K562 (cell line): ENCODE measurements around the gene DYNLT2. TPM values are rescaled to one million over a fixed set of nuclear protein-coding genes. Genes with fewer than 3 reads are reported as not detected.
A peak's percentile ranks its signal among the peaks of the same experiment; 100 is the strongest.

Experiments
- BRCA1 ChIP-seq, 2 experiments: fragments of 450-650 bp in 1 of 2; sonication (generic) in 1 of 2; formaldehyde crosslinking in 1 of 2; IDR thresholded peaks; 2 replicates each; pipeline versions ENCODE4 v1.5.0 to v1.6.1; 2017 to 2020; ENCODE audit warnings: mild to moderate bottlenecking in 1 of 2, missing genetic modification reagents in 1 of 2
- CCNT2 ChIP-seq: IDR thresholded peaks from 2 replicates; pipeline ENCODE4 v1.6.1; 2011; ENCODE audit warnings: borderline replicate concordance, low read depth, mild to moderate bottlenecking, moderate library complexity, mixed read lengths, low read length; ENCODE audit not compliant: insufficient read length; ENCODE audit errors: extremely low read depth
- E2F3 ChIP-seq: fragments of 250-450 bp; sonication (Bioruptor Pico); IDR thresholded peaks from 2 replicates; pipeline ENCODE4 v1.4.0; 2020; ENCODE audit warnings: mild to moderate bottlenecking
- ETS2 ChIP-seq: IDR thresholded peaks from 2 replicates; pipeline ENCODE4 v1.6.1; 2016; ENCODE audit warnings: borderline replicate concordance, missing genetic modification characterization, mild to moderate bottlenecking, moderate library complexity, missing compliant biosample characterization; ENCODE audit not compliant: poor library complexity, severe bottlenecking
- FOS ChIP-seq: IDR thresholded peaks from 3 replicates; pipeline ENCODE4 v1.6.1; 2011; ENCODE audit not compliant: insufficient read length; ENCODE audit errors: extremely low read depth
- HMGN3 ChIP-seq: IDR thresholded peaks from 2 replicates; pipeline ENCODE4 v1.6.1; 2011; ENCODE audit warnings: borderline replicate concordance, low read depth, mild to moderate bottlenecking, mixed read lengths, low read length; ENCODE audit not compliant: insufficient read length; ENCODE audit errors: extremely low read depth
- MBD1 ChIP-seq: fragments of 250-450 bp; sonication (Bioruptor Pico); IDR thresholded peaks from 2 replicates; pipeline ENCODE4 v1.8.0; 2022; ENCODE audit warnings: inconsistent platforms
- PCBP1 ChIP-seq: fragments of 200-400 bp; formaldehyde crosslinking; IDR thresholded peaks from 2 replicates; pipeline ENCODE4 v1.6.1; 2018; ENCODE audit warnings: mild to moderate bottlenecking, low read depth, low read length; ENCODE audit not compliant: poor library complexity, severe bottlenecking
- RAD21 ChIP-seq, 2 experiments: fragments of 250-450 bp in 1 of 2; fragments of 450-650 bp in 1 of 2; sonication (Bioruptor Pico) in 1 of 2; formaldehyde crosslinking in 1 of 2; IDR thresholded peaks in 1 of 2; conservative IDR thresholded peaks in 1 of 2; 2 replicates each; pipeline versions ENCODE4 v1.4.0 to v1.8.0; 2020 to 2022; ENCODE audit warnings: mild to moderate bottlenecking in 2 of 2, moderate library complexity in 1 of 2
- SP1 ChIP-seq: sonication (generic); formaldehyde crosslinking; IDR thresholded peaks from 2 replicates; pipeline ENCODE4 v1.8.1; 2022; ENCODE audit warnings: mild to moderate bottlenecking, missing genetic modification reagents
- ZBTB26 ChIP-seq: fragments of 450-650 bp; formaldehyde crosslinking; IDR thresholded peaks from 2 replicates; pipeline ENCODE4 v1.4.0; 2022; ENCODE audit warnings: missing genetic modification characterization
- ZNF12 ChIP-seq: sonication (generic); formaldehyde crosslinking; IDR thresholded peaks from 2 replicates; pipeline ENCODE4 v1.4.0; 2020; ENCODE audit warnings: mild to moderate bottlenecking, missing genetic modification reagents
- ZNF165 ChIP-seq: fragments of 250-450 bp; sonication (Bioruptor Pico); IDR thresholded peaks from 2 replicates; pipeline ENCODE4 v1.4.0; 2020; ENCODE audit warnings: borderline replicate concordance
- ZNF384 ChIP-seq: IDR thresholded peaks from 2 replicates; pipeline ENCODE4 v1.6.1; 2012; ENCODE audit warnings: low read depth, low read length, improper control_type of control experiment
- ZNF518B ChIP-seq: fragments of 250-450 bp; sonication (Bioruptor Pico); IDR thresholded peaks from 2 replicates; pipeline ENCODE4 v1.5.0; 2021; ENCODE audit warnings: mild to moderate bottlenecking, moderate library complexity
- ZNF586 ChIP-seq: fragments of 450-650 bp; formaldehyde crosslinking; conservative IDR thresholded peaks from 2 replicates; pipeline ENCODE4 v1.4.0; 2020; ENCODE audit warnings: mild to moderate bottlenecking, moderate library complexity
- ZNF639 ChIP-seq, 2 experiments: fragments of 200-800 bp in 1 of 2; sonication (Bioruptor generic) in 1 of 2; sonication (generic) in 1 of 2; formaldehyde crosslinking in 1 of 2; IDR thresholded peaks in 1 of 2; conservative IDR thresholded peaks in 1 of 2; 2 replicates each; pipeline versions ENCODE4 v1.5.0 to v1.6.1; 2016 to 2020; ENCODE audit warnings: missing compliant biosample characterization in 1 of 2, missing genetic modification characterization in 1 of 2, missing genetic modification reagents in 1 of 2
- ZNF644 ChIP-seq: fragments of 200-800 bp; sonication (Bioruptor generic); IDR thresholded peaks from 2 replicates; pipeline ENCODE4 v1.6.1; 2016; ENCODE audit warnings: low read depth, missing genetic modification characterization, missing compliant biosample characterization
- polyA plus RNA-seq, 8 experiments: library from polyadenylated mRNA; depleted of rRNA in 4 of 8; stranded (reverse) in 5 of 8; unstranded in 3 of 8; fragments of >200 nt; fragmentation: Nextera tagmentation in 2 of 8; fragmentation: Illumina TruSeq in 1 of 8; extraction: Ambion mirVana in 2 of 8; extraction: Trizol in 1 of 8; gene quantifications; 2 replicates each; pipeline versions ENCODE4 v1.2.1 to v1.2.3, GENCODE V29; 2011 to 2014; ENCODE audit warnings: inconsistent platforms in 1 of 8, missing spikeins in 1 of 8
- total RNA-seq, 7 experiments: library from RNA; depleted of rRNA in 6 of 7; stranded (reverse); fragments of >200 nt in 6 of 7; fragmentation: Illumina TruSeq in 2 of 7; extraction: Trizol in 2 of 7; gene quantifications; 2 replicates each; pipeline versions ENCODE4 v1.2.1 to v1.2.3, GENCODE V29; 2011 to 2021; ENCODE audit warnings: low replicate concordance in 1 of 7

DYNLT2 gene
- total and polyA plus RNA-seq, 9 of the 15 experiments (the other 6 are each of a cell fraction or from before 2014, with no cell fraction given) = 2.0 to 12.8 (median 6.3) TPM

- TF ChIP-seq CCNT2 (peak; percentile 67), ZNF586 (no peak), ZNF644 (tag) (no peak), PCBP1 (no peak), ZNF639 (CRISPR knock-in tag; conservative IDR thresholded peaks at IDR 0.05 in 1 of 2, IDR thresholded peaks at IDR 0.05 in 1 of 2) (peak in 1 of 2 experiments; percentile 82; a peak in 2 of 4 replicates), ZNF518B (CRISPR knock-in tag) (no peak), HMGN3 (peak; percentile 67), ZNF165 (CRISPR knock-in tag) (no peak), ZNF384 (no peak), RAD21 (CRISPR knock-in tag; conservative IDR thresholded peaks at IDR 0.05 in 1 of 2, IDR thresholded peaks at IDR 0.05 in 1 of 2) (no peak), ETS2 (no peak), MBD1 (CRISPR knock-in tag) (no peak), ZBTB26 (CRISPR knock-in tag) (no peak), FOS (no peak), BRCA1 (IDR thresholded peaks at IDR 0.05) (no peak), BRCA1 (CRISPR knock-in tag; IDR thresholded peaks at IDR 0.05) (no peak), ZNF12 (peak; percentile 69; the same call in 1 of the 2 replicates), SP1 (no peak), E2F3 (CRISPR knock-in tag) (no peak)
Measured at GRCh38 chr6:169723200-169723909, 28.0 kb downstream of the DYNLT2 start (continued).
